NCI-H1092 treated with DMSO at 0.1 percent for 48 hours (cell line): Measurements from ENCODE around the gene ZNF609.

Source experiments
- DNase-seq: peaks from one replicate; lab custom pipeline; 2025; lab: John Stamatoyannopoulos, UW

The ZNF609 gene

GRCh38 chr15:64653757-64654156 lies 193.4 kb downstream of the ZNF609 start:
- peak; percentile 14 for DNase-seq

- no peak for DNase-seq
Measured at GRCh38 chr15:64656508-64656907, 196.1 kb downstream of the ZNF609 start.

GRCh38 chr15:64665179-64665578 lies 204.8 kb downstream of the ZNF609 start:
- no peak for DNase-seq

- no peak for DNase-seq
Measured at GRCh38 chr15:64667736-64668161, 207.4 kb downstream of the ZNF609 start.

GRCh38 chr15:64673866-64674265 lies 213.5 kb downstream of the ZNF609 start:
- DNase-seq: no peak

- no peak for DNase-seq
Measured at GRCh38 chr15:64678126-64678819, 217.9 kb downstream of the ZNF609 start.

GRCh38 chr15:64680097-64680496 lies 219.7 kb downstream of the ZNF609 start:
- no peak for DNase-seq

GRCh38 chr15:64681424-64682024 lies 221.1 kb downstream of the ZNF609 start:
- DNase-seq: peak; percentile 49

GRCh38 chr15:64682255-64682654 lies 221.9 kb downstream of the ZNF609 start:
- no peak for DNase-seq

GRCh38 chr15:64683378-64683777 lies 223.0 kb downstream of the ZNF609 start:
- no peak for DNase-seq

- no peak for DNase-seq
Measured at GRCh38 chr15:64685230-64685888, 225.0 kb downstream of the ZNF609 start.

GRCh38 chr15:64686130-64686735 lies 225.9 kb downstream of the ZNF609 start:
- peak; percentile 27 for DNase-seq

GRCh38 chr15:64687172-64687571 lies 226.8 kb downstream of the ZNF609 start:
- DNase-seq: no peak

- no peak for DNase-seq
Measured at GRCh38 chr15:64687688-64688087, 227.3 kb downstream of the ZNF609 start.

GRCh38 chr15:64688770-64689169 lies 228.4 kb downstream of the ZNF609 start:
- DNase-seq: no peak

- no peak for DNase-seq
Measured at GRCh38 chr15:64690008-64690407, 229.6 kb downstream of the ZNF609 start.

GRCh38 chr15:64690578-64691296 lies 230.4 kb downstream of the ZNF609 start:
- no peak for DNase-seq

- no peak for DNase-seq
Measured at GRCh38 chr15:64691896-64692565, 231.7 kb downstream of the ZNF609 start.

- no peak for DNase-seq
Measured at GRCh38 chr15:64693134-64693533, 232.8 kb downstream of the ZNF609 start.

GRCh38 chr15:64694816-64695215 lies 234.4 kb downstream of the ZNF609 start:
- DNase-seq: no peak

- DNase-seq: no peak
Measured at GRCh38 chr15:64695561-64695992, 235.2 kb downstream of the ZNF609 start.

- DNase-seq: no peak
Measured at GRCh38 chr15:64696481-64696880, 236.1 kb downstream of the ZNF609 start.
